Superior temporal gyrus (tissue), 1 donor: ENCODE data around the gene DGCR8.

Experiments
- DNase-seq: peaks from one replicate; pipeline ENCODE4 v3.0.0-alpha.2; 2016; ENCODE audit errors: extremely low spot score

Gene DGCR8

GRCh38 chr22:20079745-20080444 is at the start of gene DGCR8:
TSS of gene DGCR8 (plus strand) at chr22:20080241. CDS start at chr22:20085964, 5,723 bp downstream.
- DNase-seq: peak; percentile 95

- DNase-seq: no peak
These were observed 48.2 kb upstream of the DGCR8 start for GRCh38 chr22:20031732-20032406.

- DNase-seq: no peak
These were observed 47.5 kb upstream of the DGCR8 start for GRCh38 chr22:20032407-20032991.

GRCh38 chr22:20033045-20033706 is 46.9 kb upstream of the DGCR8 start:
- DNase-seq: peak; percentile 36

GRCh38 chr22:20034143-20034542 is 45.9 kb upstream of the DGCR8 start:
- DNase-seq: no peak

- no peak for DNase-seq
These were observed 44.5 kb upstream of the DGCR8 start for GRCh38 chr22:20035375-20036083.

GRCh38 chr22:20036084-20036482 is 44.0 kb upstream of the DGCR8 start:
- no peak for DNase-seq

GRCh38 chr22:20036535-20037392 is 43.3 kb upstream of the DGCR8 start:
- DNase-seq: no peak

- no peak for DNase-seq
These were observed 42.6 kb upstream of the DGCR8 start for GRCh38 chr22:20037419-20037818.

- DNase-seq: no peak
These were observed 41.5 kb upstream of the DGCR8 start for GRCh38 chr22:20038574-20038973.

GRCh38 chr22:20039683-20040325 is 40.2 kb upstream of the DGCR8 start:
- DNase-seq: no peak

- no peak for DNase-seq
These were observed 39.5 kb upstream of the DGCR8 start for GRCh38 chr22:20040327-20041200.

GRCh38 chr22:20043057-20043996 is 36.7 kb upstream of the DGCR8 start:
- no peak for DNase-seq

GRCh38 chr22:20043997-20044342 is 36.1 kb upstream of the DGCR8 start:
- DNase-seq: no peak

GRCh38 chr22:20044495-20045151 is 35.4 kb upstream of the DGCR8 start:
- no peak for DNase-seq

- no peak for DNase-seq
These were observed 33.3 kb upstream of the DGCR8 start for GRCh38 chr22:20046730-20047129.

- no peak for DNase-seq
These were observed 28.1 kb upstream of the DGCR8 start for GRCh38 chr22:20051927-20052308.
